BE2C (cell line): ENCODE measurements around the gene SEMA3G.

Source experiments
- DNase-seq: peaks from one replicate; pipeline ENCODE4 v3.0.0-alpha.2; 2020
- H3K27me3 ChIP-seq: fragments of 250-450 bp; sonication (Bioruptor Pico); 2 replicates; pipeline ENCODE4 v1.5.1; 2020; ENCODE audit warnings: mild to moderate bottlenecking
- H3K36me3 ChIP-seq: fragments of 250-450 bp; sonication (Bioruptor Pico); 2 replicates; pipeline ENCODE4 v1.5.1; 2020; ENCODE audit warnings: mild to moderate bottlenecking
- H3K4me1 ChIP-seq: fragments of 250-450 bp; sonication (Bioruptor Pico); 2 replicates; pipeline ENCODE4 v1.5.1; 2020
- H3K4me3 ChIP-seq: 2 replicates; pipeline ENCODE4 v1.5.1; 2011; ENCODE audit warnings: low read depth, low read length
- H3K9me3 ChIP-seq: fragments of 250-450 bp; sonication (Bioruptor Pico); 2 replicates; pipeline ENCODE4 v1.5.1; 2020
- TF ChIP-seq, protein P1 (sequence below): IDR thresholded peaks from 2 replicates; pipeline ENCODE4 v1.5.1; 2012; ENCODE audit warnings: mild to moderate bottlenecking, low read depth, low read length

Gene SEMA3G

DNA sequence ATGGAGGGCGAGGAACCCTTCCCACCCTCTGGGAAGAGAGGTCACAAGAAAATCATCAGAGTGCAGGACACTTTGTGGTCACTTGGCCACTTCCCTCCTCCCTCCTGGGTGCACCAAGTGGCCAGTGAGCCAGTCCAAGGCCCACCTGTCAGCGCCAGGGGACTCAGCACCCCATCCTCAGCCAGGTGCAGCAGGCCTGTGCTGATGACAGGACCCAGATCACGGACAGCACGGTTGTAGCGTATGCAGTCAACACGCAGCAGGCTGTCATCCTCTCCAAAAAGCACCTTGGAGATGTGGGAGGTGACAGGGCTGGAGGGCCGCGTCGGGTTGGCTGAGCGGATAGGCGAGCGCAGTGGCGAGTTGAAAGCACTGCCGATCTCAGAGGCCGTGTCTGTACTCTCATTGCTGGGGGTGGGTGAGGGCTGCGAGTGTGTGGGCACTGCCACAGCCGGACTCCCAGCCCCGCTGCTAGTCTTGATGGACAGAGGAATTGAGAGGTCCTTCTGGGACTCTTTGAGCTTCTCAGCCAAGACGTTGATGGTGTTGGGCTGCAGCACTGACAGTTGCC lies 41.5 kb downstream of the SEMA3G start:
- peaks cover 4% of the 10 kb centered on the region for H3K36me3 ChIP-seq

DNA sequence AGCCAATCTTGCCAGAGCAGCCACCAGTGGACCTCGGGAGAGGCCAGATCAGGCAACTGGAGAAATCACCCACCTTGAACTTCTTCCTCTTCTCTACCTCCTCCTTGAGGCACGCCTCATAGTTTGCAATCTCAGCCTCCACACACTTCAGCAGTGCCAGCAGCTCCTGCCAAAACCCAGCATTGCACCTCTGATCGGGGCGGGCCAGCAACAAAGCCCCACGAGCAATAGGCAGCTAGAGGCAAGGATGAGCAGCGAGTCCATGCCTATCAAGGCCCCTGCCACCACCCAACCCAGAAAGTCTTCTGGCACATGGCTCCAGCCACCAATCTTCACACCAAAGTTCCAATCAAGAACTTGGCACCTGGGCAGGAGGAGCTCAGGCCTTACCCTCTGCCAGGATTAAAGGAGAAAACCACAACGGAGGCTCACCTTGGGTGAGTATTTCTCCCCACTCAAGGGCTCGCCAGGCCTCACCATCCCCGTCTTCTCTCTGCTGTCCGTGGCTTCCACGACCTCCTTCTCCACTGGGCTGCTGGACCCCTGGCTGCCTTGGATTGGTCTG lies 42.1 kb downstream of the SEMA3G start:
- H3K36me3 ChIP-seq: peaks cover 4% of the 10 kb centered on the region

More for the DNA sequence above, 41.5 kb downstream of the SEMA3G start:
- DNase-seq: no peak
- Histone ChIP-seq H3K4me3 (no peak overlapping the region), H3K27me3 (no peaks in the 10 kb centered on the region), H3K4me1 (no peaks in the 10 kb centered on the region), H3K9me3 (no peaks in the 10 kb centered on the region)
- TF ChIP-seq, protein P1, sequence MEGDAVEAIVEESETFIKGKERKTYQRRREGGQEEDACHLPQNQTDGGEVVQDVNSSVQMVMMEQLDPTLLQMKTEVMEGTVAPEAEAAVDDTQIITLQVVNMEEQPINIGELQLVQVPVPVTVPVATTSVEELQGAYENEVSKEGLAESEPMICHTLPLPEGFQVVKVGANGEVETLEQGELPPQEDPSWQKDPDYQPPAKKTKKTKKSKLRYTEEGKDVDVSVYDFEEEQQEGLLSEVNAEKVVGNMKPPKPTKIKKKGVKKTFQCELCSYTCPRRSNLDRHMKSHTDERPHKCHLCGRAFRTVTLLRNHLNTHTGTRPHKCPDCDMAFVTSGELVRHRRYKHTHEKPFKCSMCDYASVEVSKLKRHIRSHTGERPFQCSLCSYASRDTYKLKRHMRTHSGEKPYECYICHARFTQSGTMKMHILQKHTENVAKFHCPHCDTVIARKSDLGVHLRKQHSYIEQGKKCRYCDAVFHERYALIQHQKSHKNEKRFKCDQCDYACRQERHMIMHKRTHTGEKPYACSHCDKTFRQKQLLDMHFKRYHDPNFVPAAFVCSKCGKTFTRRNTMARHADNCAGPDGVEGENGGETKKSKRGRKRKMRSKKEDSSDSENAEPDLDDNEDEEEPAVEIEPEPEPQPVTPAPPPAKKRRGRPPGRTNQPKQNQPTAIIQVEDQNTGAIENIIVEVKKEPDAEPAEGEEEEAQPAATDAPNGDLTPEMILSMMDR: no peak

DNA sequence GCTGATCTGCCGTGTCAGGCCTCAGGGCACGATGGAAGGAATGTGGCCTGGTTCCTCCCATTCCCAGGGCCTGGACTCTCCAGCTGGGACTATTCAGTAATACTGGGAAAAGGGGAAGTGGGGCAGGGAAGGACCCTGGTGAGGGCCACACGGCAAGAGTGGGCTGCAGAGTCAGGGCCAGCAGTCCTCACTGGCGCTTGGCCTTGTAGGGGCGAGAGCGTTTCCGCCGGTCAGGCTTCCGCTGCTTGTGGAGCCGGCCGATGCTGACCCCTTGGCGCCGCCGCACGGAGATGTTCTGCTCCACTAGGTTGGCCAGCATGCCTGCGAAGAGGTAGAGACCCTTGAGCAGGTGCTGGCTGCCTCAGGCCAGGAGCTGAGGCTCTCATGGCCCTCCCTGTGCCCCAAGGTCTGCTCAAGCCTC lies 42.8 kb downstream of the SEMA3G start:
- Histone ChIP-seq H3K9me3 (no peaks in the 10 kb centered on the region), H3K4me3 (no peak overlapping the region), H3K36me3 (peaks cover 4% of the 10 kb centered on the region), H3K27me3 (no peaks in the 10 kb centered on the region), H3K4me1 (no peaks in the 10 kb centered on the region)
- TF ChIP-seq, protein P1: no peak
- no peak for DNase-seq

More for the DNA sequence above, 42.1 kb downstream of the SEMA3G start:
- TF ChIP-seq, protein P1: no peak
- Histone ChIP-seq H3K27me3 (no peaks in the 10 kb centered on the region), H3K4me1 (no peaks in the 10 kb centered on the region), H3K9me3 (no peaks in the 10 kb centered on the region), H3K4me3 (no peak overlapping the region)
- no peak for DNase-seq

DNA sequence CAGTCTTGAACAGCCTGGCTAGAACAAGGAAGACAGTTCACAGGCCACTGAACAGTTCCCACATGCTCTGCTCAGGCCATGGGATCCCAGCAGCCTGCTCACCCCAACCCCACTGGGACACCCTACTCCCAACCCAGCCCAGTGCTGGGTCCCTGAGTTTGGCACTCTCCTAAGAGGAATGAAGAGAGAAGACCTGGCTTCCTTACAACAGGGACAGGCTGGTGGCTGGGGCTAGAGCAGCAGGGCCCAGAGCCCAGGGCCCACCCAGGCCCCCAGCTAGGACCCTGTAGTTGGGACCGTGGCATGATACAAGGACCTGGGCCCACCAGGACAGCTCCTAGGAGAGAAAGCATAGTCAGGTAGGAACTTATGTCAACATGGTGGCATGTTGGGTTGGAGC lies 43.4 kb downstream of the SEMA3G start:
- no peaks in the 10 kb centered on the region for H3K4me1 ChIP-seq
- DNase-seq: no peak
- H3K9me3 ChIP-seq: no peaks in the 10 kb centered on the region
- TF ChIP-seq, protein P1: no peak
- no peak overlapping the region for H3K4me3 ChIP-seq
- no peaks in the 10 kb centered on the region for H3K27me3 ChIP-seq
- H3K36me3 ChIP-seq: peaks cover under 1% of the 10 kb centered on the region

DNA sequence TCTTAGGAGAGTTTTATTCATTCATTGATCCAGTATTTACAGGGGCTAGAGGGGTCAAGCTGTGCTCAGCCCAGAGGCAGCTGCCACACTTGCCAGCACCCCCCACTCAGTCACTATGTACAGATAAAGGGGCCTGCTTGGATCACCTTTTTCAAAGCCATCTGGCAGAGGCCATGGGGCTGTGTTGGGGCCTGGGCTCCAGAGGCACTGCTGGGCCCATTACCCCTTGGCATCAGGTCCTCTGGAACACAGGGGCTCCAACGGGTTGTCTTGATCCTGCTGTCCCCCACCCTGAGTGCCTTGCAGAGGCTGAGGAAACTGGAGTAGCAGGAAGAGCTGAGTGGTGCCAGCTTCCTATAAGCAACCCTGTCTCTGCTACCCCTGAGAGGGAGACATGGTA lies 43.9 kb downstream of the SEMA3G start:
- Histone ChIP-seq H3K4me3 (no peak overlapping the region), H3K9me3 (no peaks in the 10 kb centered on the region), H3K4me1 (no peaks in the 10 kb centered on the region), H3K36me3 (no peaks in the 10 kb centered on the region; the same call in none of the 2 replicates), H3K27me3 (no peaks in the 10 kb centered on the region)
- TF ChIP-seq, protein P1: no peak
- no peak for DNase-seq

DNA sequence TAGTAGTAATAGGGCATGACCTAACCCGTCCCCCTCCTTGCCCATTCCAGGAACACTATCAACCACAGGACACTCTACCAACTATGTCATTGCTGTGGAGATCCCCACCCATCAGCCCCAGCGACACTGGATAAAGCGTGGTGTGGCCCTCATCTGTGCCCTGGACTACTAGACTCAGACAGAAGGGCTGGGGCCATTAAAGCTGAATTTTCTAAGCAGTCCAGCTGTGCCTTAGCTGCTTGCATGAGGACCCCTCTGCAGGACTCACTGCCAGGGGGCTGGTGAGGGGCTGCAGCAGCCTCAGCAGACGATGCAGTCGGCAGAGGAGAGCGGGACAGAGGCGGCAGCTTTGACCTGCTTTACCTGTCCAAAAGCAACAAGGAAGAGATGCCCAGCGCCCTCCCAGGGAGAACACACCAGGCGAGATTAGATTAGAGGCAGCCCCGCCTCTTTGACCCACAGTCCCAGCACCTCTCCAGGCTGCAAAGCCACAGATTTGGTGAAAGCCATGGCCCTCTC lies 44.6 kb downstream of the SEMA3G start:
- no peak overlapping the region for H3K4me3 ChIP-seq
- no peak for DNase-seq
- no peaks in the 10 kb centered on the region; the same call in none of the 2 replicates for H3K36me3 ChIP-seq
- TF ChIP-seq, protein P1: no peak
- H3K27me3 ChIP-seq: no peaks in the 10 kb centered on the region
- no peaks in the 10 kb centered on the region for H3K4me1 ChIP-seq
- no peaks in the 10 kb centered on the region for H3K9me3 ChIP-seq
